Pulmonary artery endothelial cell (primary cell): Measurements from ENCODE around the gene PCIF1. TPM values are rescaled to one million over a fixed set of nuclear protein-coding genes. Genes with fewer than 3 reads are reported as not detected.

Experiments used
- DNase-seq: peaks from one replicate; pipeline ENCODE4 v3.0.0-alpha.2; 2011; ENCODE audit warnings: low read depth, low spot score
- total RNA-seq: library from RNA; depleted of rRNA; stranded (reverse); fragments of >200 nt; gene quantifications from 2 replicates; pipeline ENCODE4 v1.2.3, GENCODE V29; 2014

The PCIF1 gene
- total RNA-seq, 1 donor from 2014 or later = 9.3 TPM

- DNase-seq = no peak
Measured at GRCh38 chr20:45904583-45905504, 29.6 kb upstream of the PCIF1 start.

- no peak for DNase-seq
Measured at GRCh38 chr20:45905505-45906079, 28.9 kb upstream of the PCIF1 start.

- no peak for DNase-seq
Measured at GRCh38 chr20:45907219-45907948, 27.1 kb upstream of the PCIF1 start.

- no peak for DNase-seq
Measured at GRCh38 chr20:45908084-45908483, 26.4 kb upstream of the PCIF1 start.

GRCh38 chr20:45909336-45909808 lies 25.1 kb upstream of the PCIF1 start:
- no peak for DNase-seq

GRCh38 chr20:45909817-45910669 lies 24.4 kb upstream of the PCIF1 start:
- DNase-seq = no peak

- DNase-seq = peak; percentile 100
Measured at GRCh38 chr20:45910670-45911485, 23.6 kb upstream of the PCIF1 start.

- no peak for DNase-seq
Measured at GRCh38 chr20:45911486-45912343, 22.8 kb upstream of the PCIF1 start, which contains the start of gene PLTP. Gene PLTP, minus strand, starts transcription at chr20:45912155. Its CDS starts 703 bp downstream, at chr20:45911452.

GRCh38 chr20:45912344-45912682 lies 22.2 kb upstream of the PCIF1 start:
- DNase-seq = no peak

GRCh38 chr20:45913116-45913515 lies 21.4 kb upstream of the PCIF1 start:
- DNase-seq = no peak

- no peak for DNase-seq
Measured at GRCh38 chr20:45917790-45918141, 16.7 kb upstream of the PCIF1 start.

- no peak for DNase-seq
Measured at GRCh38 chr20:45918182-45918737, 16.2 kb upstream of the PCIF1 start.

- no peak for DNase-seq
Measured at GRCh38 chr20:45918779-45919537, 15.5 kb upstream of the PCIF1 start.

- DNase-seq = peak; percentile 63
Measured at GRCh38 chr20:45919542-45920399, 14.7 kb upstream of the PCIF1 start.

GRCh38 chr20:45920462-45921336 lies 13.8 kb upstream of the PCIF1 start:
- no peak for DNase-seq
